Lung (tissue), 12 donors: ENCODE measurements around the gene DCN. TPM values are rescaled to one million over a fixed set of nuclear protein-coding genes. Genes with fewer than 3 reads are reported as not detected.

ENCODE experiments used
- ATAC-seq: fragments of 200-7000 bp; cut with Tn5 transposase; one replicate; pipeline ENCODE4 v1.9.1; 2020; ENCODE audit warnings: moderate number of reproducible peaks; ENCODE audit not compliant: insufficient read depth, low FRiP score
- DNase-seq, 3 donors: peaks; one replicate each; pipeline ENCODE4 v3.0.0-alpha.2; 2013 to 2017
- H3K27ac ChIP-seq, 2 donors: one replicate each; pipeline ENCODE4 v1.5.1; 2013; ENCODE audit warnings: mild to moderate bottlenecking in 2 of 2, moderate library complexity in 2 of 2, control low read depth in 1 of 2, inconsistent platforms in 1 of 2, low read depth in 1 of 2, low read length in 1 of 2
- H3K27me3 ChIP-seq, 3 donors: one replicate each; pipeline ENCODE4 v1.5.1; 2013; ENCODE audit warnings: low read length in 2 of 3; ENCODE audit not compliant: control insufficient read depth in 3 of 3, insufficient read depth in 3 of 3
- H3K36me3 ChIP-seq, 4 donors: one replicate each; pipeline ENCODE4 v1.5.1; 2013; ENCODE audit warnings: low read length in 4 of 4, mild to moderate bottlenecking in 1 of 4, moderate library complexity in 1 of 4; ENCODE audit not compliant: control insufficient read depth in 4 of 4, insufficient read depth in 4 of 4
- H3K4me1 ChIP-seq, 5 donors: one replicate each; pipeline ENCODE4 v1.5.1; 2013; ENCODE audit warnings: low read length in 5 of 5, mild to moderate bottlenecking in 2 of 5, moderate library complexity in 1 of 5; ENCODE audit not compliant: control insufficient read depth in 5 of 5, insufficient read depth in 5 of 5
- H3K4me3 ChIP-seq: one replicate; pipeline ENCODE4 v1.5.1; 2013; ENCODE audit warnings: mild to moderate bottlenecking, control low read depth, moderate library complexity
- H3K9ac ChIP-seq, 2 donors: one replicate each; pipeline ENCODE4 v1.5.1; 2013; ENCODE audit warnings: low read length in 2 of 2, control low read depth in 1 of 2; ENCODE audit not compliant: insufficient read depth in 1 of 2
- H3K9me3 ChIP-seq, 4 donors: one replicate each; pipeline ENCODE4 v1.5.1; 2013; ENCODE audit warnings: low read length in 3 of 4, mild to moderate bottlenecking in 1 of 4, moderate library complexity in 1 of 4; ENCODE audit not compliant: control insufficient read depth in 4 of 4, insufficient read depth in 3 of 4
- WGBS, 2 donors: extraction: QIAGEN DNeasy Blood & Tissue Kit; methylation state at CpG; one replicate each; pipeline ENCODE4 v1.1.7; 2013; 5-methylcytosine and 5-hydroxymethylcytosine counted together
- polyA plus RNA-seq, 2 donors: library from polyadenylated mRNA; stranded (reverse); fragments of 200-250 nt; gene quantifications; one replicate each; pipeline ENCODE4 v1.2.1, GENCODE V29; 2013
- total RNA-seq, 2 donors: library from RNA; depleted of rRNA in 1 of 2; stranded (reverse); fragments of >200 nt in 1 of 2; gene quantifications; one replicate each; pipeline ENCODE4 v1.2.1, GENCODE V29; 2014 to 2021
- TF ChIP-seq, protein P1 (sequence below): IDR thresholded peaks from 2 replicates; pipeline ENCODE4 v1.5.1; 2012; ENCODE audit warnings: mild to moderate bottlenecking; ENCODE audit errors: control extremely low read depth, extremely low read depth
- donor health status: control.
- donor health status: control.
- donor health status: Bipolar disorder and iron deficiency.
- donor health status: healthy.
- donor health status: DM: yes; HTN: yes; CAD: no.

DCN gene
- total and polyA plus RNA-seq, 4 donors = 178 to 1,047 (median 509) TPM

DNA sequence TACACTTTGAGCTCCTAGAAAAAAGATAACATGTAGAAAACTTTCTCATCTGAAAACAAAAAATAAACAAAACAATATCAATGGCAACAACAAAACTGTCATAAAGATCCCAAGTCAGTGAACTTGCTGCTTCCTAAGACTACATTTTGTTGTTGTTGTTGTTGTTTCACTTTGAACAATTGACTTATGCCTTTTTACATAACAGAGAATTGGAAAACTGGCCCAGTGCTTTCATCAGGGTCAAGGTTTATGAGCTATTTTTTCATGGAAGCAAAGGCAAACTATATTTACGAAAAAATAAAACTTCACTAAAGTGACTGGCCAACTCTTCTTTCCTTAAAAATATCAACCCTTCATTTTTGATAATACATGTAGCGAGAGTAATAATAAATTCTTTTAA, 6.3 kb downstream of the DCN start:
- no peak overlapping the region for H3K4me3 ChIP-seq
- WGBS, 2 donors = 84 to 87% methylated on average over 2 of the region's 2 CpGs
- no peak overlapping the region for H3K27ac ChIP-seq
- peak in 2 of 3 donors; percentile 59 for DNase-seq
- H3K36me3 ChIP-seq = peaks cover 0 to 29% (median 14%) of the 10 kb centered on the region in 4 donors
- peak overlapping the region in 1 of 2 donors; percentile 82 for H3K9ac ChIP-seq
- H3K27me3 ChIP-seq = no peaks in the 10 kb centered on the region
- no peak for ATAC-seq
- peaks cover 0 to 73% (median 0%) of the 10 kb centered on the region in 5 donors for H3K4me1 ChIP-seq
- TF ChIP-seq, protein P1, sequence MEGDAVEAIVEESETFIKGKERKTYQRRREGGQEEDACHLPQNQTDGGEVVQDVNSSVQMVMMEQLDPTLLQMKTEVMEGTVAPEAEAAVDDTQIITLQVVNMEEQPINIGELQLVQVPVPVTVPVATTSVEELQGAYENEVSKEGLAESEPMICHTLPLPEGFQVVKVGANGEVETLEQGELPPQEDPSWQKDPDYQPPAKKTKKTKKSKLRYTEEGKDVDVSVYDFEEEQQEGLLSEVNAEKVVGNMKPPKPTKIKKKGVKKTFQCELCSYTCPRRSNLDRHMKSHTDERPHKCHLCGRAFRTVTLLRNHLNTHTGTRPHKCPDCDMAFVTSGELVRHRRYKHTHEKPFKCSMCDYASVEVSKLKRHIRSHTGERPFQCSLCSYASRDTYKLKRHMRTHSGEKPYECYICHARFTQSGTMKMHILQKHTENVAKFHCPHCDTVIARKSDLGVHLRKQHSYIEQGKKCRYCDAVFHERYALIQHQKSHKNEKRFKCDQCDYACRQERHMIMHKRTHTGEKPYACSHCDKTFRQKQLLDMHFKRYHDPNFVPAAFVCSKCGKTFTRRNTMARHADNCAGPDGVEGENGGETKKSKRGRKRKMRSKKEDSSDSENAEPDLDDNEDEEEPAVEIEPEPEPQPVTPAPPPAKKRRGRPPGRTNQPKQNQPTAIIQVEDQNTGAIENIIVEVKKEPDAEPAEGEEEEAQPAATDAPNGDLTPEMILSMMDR = no peak
- no peaks in the 10 kb centered on the region for H3K9me3 ChIP-seq

DNA sequence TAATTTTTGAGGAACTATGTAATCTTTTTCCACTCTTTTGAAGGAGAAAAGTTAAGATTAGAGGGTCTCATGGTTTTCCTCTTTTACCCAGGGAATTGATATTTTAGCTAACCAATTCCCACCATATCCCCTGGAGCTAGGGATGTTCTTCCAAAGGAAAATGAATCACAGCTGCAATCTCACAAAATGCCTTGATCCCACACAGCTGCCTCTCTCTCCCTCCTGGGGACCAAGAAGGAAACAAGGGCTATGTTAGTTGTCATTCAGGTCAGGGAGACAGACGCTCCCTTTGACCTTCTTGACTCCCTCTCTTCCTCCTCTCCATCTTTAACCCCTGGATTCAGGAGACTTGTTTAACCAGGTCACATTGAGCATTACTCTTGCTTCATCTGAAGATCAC, 9.5 kb downstream of the DCN start:
- peak in 1 of 3 donors; percentile 21 for DNase-seq
- peak overlapping the region in 1 of 2 donors; percentile 15 for H3K9ac ChIP-seq
- H3K36me3 ChIP-seq = peaks cover 0 to 31% (median 15%) of the 10 kb centered on the region in 4 donors
- WGBS, 2 donors = 39 to 62% methylated on average over 1 of the region's 1 CpG
- TF ChIP-seq, protein P1 = no peak
- H3K4me1 ChIP-seq = peaks cover 0 to 63% (median 0%) of the 10 kb centered on the region in 5 donors
- H3K27ac ChIP-seq = peak overlapping the region in 1 of 2 donors; percentile 1
- H3K4me3 ChIP-seq = no peak overlapping the region
- H3K27me3 ChIP-seq = no peaks in the 10 kb centered on the region
- no peak for ATAC-seq
- no peaks in the 10 kb centered on the region for H3K9me3 ChIP-seq

DNA sequence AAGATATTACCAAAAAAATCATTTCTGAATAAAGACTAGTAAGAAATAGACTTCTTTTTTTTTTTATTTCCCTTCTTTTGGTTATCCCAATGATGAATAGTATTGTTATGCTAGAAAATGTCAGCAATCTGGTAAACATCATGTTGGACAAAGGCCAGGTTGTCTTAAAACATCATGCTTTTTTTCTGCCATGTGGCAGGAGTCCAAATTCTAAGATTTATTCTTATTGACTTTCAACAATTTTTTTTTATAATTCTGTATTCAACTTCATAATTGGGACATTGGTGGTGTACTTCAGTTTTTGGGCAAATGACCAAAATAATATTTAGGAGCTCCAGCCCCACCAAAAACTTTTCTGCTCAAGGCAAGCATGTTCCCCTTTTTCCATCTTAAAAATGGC, 10.5 kb downstream of the DCN start:
- peaks cover 0 to 35% (median 16%) of the 10 kb centered on the region in 4 donors for H3K36me3 ChIP-seq
- H3K27ac ChIP-seq = no peak overlapping the region
- DNase-seq (peak in 2 of 3 donors; percentile 83 to 94), ATAC-seq (no peak)
- H3K27me3 ChIP-seq = no peaks in the 10 kb centered on the region
- H3K4me3 ChIP-seq = no peak overlapping the region
- no peaks in the 10 kb centered on the region for H3K9me3 ChIP-seq
- TF ChIP-seq, protein P1 = no peak
- no peak overlapping the region for H3K9ac ChIP-seq
- peaks cover 0 to 56% (median 0%) of the 10 kb centered on the region in 5 donors for H3K4me1 ChIP-seq

DNA sequence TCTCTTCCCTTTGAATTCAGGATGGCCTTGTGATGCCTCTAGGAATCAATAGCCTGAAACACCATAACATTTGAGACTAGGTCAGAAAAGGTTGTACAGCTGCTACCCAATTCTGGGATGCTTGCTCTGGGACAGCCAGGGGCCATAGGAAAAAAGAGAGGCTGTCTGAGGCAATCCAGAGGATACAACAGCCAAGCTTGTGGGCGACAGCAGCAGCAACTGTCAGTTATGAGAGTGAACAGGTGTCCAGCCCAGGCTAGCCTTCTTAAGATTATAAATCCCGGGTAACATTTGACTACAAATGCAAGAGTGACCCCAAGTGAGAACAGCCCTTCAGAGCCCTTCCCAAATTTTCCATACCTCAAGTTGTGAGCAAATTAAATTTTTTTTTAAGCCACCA, 11.1 kb downstream of the DCN start:
- DNase-seq = peak in 1 of 3 donors; percentile 52

More for the DNA sequence above, 11.1 kb downstream of the DCN start:
- no peak for ATAC-seq
- Histone ChIP-seq H3K9me3 (no peaks in the 10 kb centered on the region), H3K27me3 (no peaks in the 10 kb centered on the region), H3K27ac (no peak overlapping the region), H3K36me3 (peaks cover 0 to 34% (median 16%) of the 10 kb centered on the region in 4 donors), H3K9ac (peak overlapping the region in 1 of 2 donors; percentile 9), H3K4me1 (peaks cover 0 to 50% (median 0%) of the 10 kb centered on the region in 5 donors), H3K4me3 (no peak overlapping the region)
- 76 to 77% methylated on average over 2 of the region's 2 CpGs for whole genome bisulfite sequencing, 2 donors
- TF ChIP-seq, protein P1 = no peak
